Mesodermal cell (in vitro differentiated cells): ENCODE data around the gene ANGEL2.
"Not testable (repeated sequence)": the region's sequence is repeated elsewhere in the genome, so short reads cannot be mapped to it uniquely, and the experiment has no call there.

Experiments used
- H3K27ac ChIP-seq: 2 replicates; pipeline ENCODE4 v1.7.0; 2013; ENCODE audit warnings: mild to moderate bottlenecking, low read depth, low read length, moderate library complexity; ENCODE audit not compliant: severe bottlenecking
- H3K36me3 ChIP-seq: 2 replicates; pipeline ENCODE4 v1.7.1; 2013; ENCODE audit warnings: mild to moderate bottlenecking, low read length, moderate library complexity; ENCODE audit not compliant: control insufficient read depth, insufficient read depth
- H3K4me1 ChIP-seq: one replicate; pipeline ENCODE4 v1.7.1; 2013; ENCODE audit warnings: mild to moderate bottlenecking, low read length; ENCODE audit not compliant: insufficient read depth, control insufficient read depth, poor library complexity, severe bottlenecking
- H3K4me3 ChIP-seq: 2 replicates; pipeline ENCODE4 v1.7.0; 2013; ENCODE audit warnings: low read length, control low read depth, mild to moderate bottlenecking; ENCODE audit not compliant: insufficient read depth, poor library complexity, severe bottlenecking; ENCODE audit errors: extremely low read depth
- H3K9me3 ChIP-seq: 2 replicates; pipeline ENCODE4 v1.7.1; 2013; ENCODE audit warnings: mild to moderate bottlenecking, low read length, moderate library complexity; ENCODE audit not compliant: control insufficient read depth
- WGBS, 2 experiments: methylation state at CpG; one replicate each; pipeline ENCODE4 v1.1.5; 2013; ENCODE audit warnings: missing lambda C conversion rate in 2 of 2; ENCODE audit not compliant: insufficient coverage in 2 of 2; 5-methylcytosine and 5-hydroxymethylcytosine counted together

The ANGEL2 gene

GRCh38 chr1:212973899-212974298 is 41.8 kb downstream of the ANGEL2 start:
- Histone ChIP-seq H3K36me3 (peaks cover 42% of the 10 kb centered on the region), H3K4me1 (peaks cover 7% of the 10 kb centered on the region), H3K27ac (no peak overlapping the region), H3K4me3 (no peak overlapping the region), H3K9me3 (no peaks in the 10 kb centered on the region)
- WGBS, 2 experiments, result 71 to 80% methylated on average over 1 of the region's 8 CpGs

DNA sequence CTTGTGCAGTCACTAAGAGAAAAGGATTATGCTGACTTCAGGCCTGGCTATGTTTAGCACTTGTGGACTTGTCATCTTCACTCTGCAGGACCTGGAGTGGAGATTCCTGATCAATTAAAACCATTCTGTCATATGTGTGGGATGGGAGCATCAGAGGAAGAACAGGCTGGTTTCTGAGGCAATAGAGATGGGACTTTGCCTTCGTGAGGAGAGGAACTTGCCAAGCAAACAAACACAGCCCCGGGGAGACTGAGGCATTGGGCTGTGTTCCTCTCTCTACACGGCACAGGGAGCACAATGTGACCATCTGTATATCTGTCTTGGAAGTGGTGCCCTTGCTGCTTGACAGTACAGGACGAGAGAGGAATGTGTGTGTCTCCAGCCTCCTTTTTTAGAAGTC is 42.2 kb downstream of the ANGEL2 start:
- Histone ChIP-seq H3K4me3 (no peak overlapping the region), H3K4me1 (peaks cover 10% of the 10 kb centered on the region), H3K9me3 (no peaks in the 10 kb centered on the region), H3K36me3 (peaks cover 40% of the 10 kb centered on the region), H3K27ac (no peak overlapping the region)
- WGBS, 2 experiments, result 96 to 97% methylated on average over 4 of the region's 4 CpGs

DNA sequence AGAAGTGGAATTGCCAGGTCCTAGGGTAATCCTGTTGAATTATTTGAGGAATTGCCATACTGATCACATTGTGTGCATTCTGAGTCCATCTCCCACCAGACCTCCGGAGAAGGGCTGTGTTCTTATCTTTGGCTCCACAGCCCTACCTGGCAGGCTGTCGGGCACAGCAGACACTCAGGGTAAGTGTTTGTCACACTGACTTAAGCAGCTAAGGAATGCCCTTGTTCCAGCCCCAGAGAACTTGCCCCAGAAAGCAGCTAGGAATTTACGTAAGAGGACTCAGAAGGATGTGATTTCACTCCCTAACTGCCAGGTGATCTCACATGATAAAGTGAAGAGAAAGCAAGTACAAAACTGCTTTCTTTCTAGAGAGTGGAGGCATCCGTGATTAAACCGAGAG is 44.4 kb downstream of the ANGEL2 start:
- 93 to 94% methylated on average over 4 to 5 of the region's 5 CpGs for WGBS, 2 experiments
- Histone ChIP-seq H3K36me3 (peaks cover 42% of the 10 kb centered on the region), H3K4me1 (peaks cover 13% of the 10 kb centered on the region), H3K4me3 (no peak overlapping the region), H3K9me3 (no peaks in the 10 kb centered on the region), H3K27ac (no peak overlapping the region)

DNA sequence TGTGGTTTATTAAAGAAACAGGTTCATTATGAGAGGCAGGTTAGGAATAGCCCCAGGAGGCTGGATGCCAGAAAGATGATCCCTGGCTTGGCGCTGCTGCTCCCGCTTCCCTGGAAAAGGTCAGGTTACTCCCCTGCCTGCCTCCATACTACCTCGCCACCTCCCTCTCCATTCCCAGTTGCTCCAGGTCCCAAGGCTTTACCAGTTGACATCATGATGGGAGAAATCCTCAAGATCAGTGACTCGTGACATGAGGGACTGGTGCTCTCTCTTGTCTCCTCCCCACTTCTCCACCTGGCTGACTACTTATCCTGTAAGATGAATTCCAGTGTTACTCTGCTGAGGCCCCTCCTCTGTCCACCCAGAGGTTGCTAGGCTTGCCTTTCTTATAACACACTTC is 45.6 kb downstream of the ANGEL2 start:
- no peak overlapping the region for H3K4me3 ChIP-seq
- WGBS, 2 experiments, result 90 to 94% methylated on average over 4 of the region's 4 CpGs
- H3K4me1 ChIP-seq, result peaks cover 13% of the 10 kb centered on the region
- H3K36me3 ChIP-seq, result peaks cover 45% of the 10 kb centered on the region
- no peaks in the 10 kb centered on the region for H3K9me3 ChIP-seq
- no peak overlapping the region for H3K27ac ChIP-seq

- Histone ChIP-seq H3K27ac (no peak overlapping the region), H3K36me3 (peaks cover 33% of the 10 kb centered on the region), H3K4me1 (peaks cover 13% of the 10 kb centered on the region), H3K9me3 (no peaks in the 10 kb centered on the region), H3K4me3 (no peak overlapping the region)
- WGBS, 2 experiments, result 83 to 100% methylated on average over 1 to 2 of the region's 3 CpGs
Observed at GRCh38 chr1:212968368-212968863, 47.3 kb downstream of the ANGEL2 start.

- H3K4me1 ChIP-seq, result peaks cover 13% of the 10 kb centered on the region
- 81 to 86% methylated on average over 7 to 8 of the region's 8 CpGs for WGBS, 2 experiments
- H3K9me3 ChIP-seq, result no peaks in the 10 kb centered on the region
- H3K36me3 ChIP-seq, result peaks cover 33% of the 10 kb centered on the region
- no peak overlapping the region for H3K4me3 ChIP-seq
- H3K27ac ChIP-seq, result no peak overlapping the region
Observed at GRCh38 chr1:212967801-212968200, 47.9 kb downstream of the ANGEL2 start.

- 97 to 100% methylated on average over 1 to 4 of the region's 5 CpGs for WGBS, 2 experiments
- H3K9me3 ChIP-seq, result no peaks in the 10 kb centered on the region
Observed at GRCh38 chr1:212966616-212967015, 49.1 kb downstream of the ANGEL2 start.

DNA sequence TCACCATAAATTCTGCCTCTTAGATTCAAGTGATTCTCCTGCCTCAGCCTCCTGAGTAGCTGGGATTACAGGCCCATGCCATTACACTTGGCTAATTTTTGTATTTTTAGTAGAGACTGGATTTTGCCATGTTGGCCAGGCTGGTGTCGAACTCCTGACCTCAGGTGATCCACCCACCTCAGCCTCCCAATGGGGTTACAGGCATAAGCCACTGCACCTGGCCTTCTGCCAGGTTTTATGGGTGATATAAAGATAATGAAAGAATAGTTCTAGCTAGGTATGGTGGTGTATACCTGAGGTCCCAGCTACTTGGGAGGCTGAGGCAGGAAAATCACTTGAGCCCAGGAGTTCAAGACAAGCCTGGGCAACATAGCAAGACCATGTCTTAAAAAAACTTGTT is 50.7 kb downstream of the ANGEL2 start:
- H3K4me3 ChIP-seq, H3K27ac ChIP-seq, H3K9me3 ChIP-seq: not testable (repeated sequence)
- H3K36me3 ChIP-seq, result peaks cover 46% of the 10 kb centered on the region
- peaks cover 13% of the 10 kb centered on the region for H3K4me1 ChIP-seq
- WGBS, 2 experiments, result 100% methylated on average over 1 of the region's 1 CpG; no CpG with 5 or more reads in 1 of the 2 experiments

More at GRCh38 chr1:212966616-212967015, 49.1 kb downstream of the ANGEL2 start:
- H3K4me3 ChIP-seq, result no peak overlapping the region
- no peak overlapping the region for H3K27ac ChIP-seq
- H3K4me1 ChIP-seq, result peaks cover 13% of the 10 kb centered on the region
- peaks cover 39% of the 10 kb centered on the region for H3K36me3 ChIP-seq

DNA sequence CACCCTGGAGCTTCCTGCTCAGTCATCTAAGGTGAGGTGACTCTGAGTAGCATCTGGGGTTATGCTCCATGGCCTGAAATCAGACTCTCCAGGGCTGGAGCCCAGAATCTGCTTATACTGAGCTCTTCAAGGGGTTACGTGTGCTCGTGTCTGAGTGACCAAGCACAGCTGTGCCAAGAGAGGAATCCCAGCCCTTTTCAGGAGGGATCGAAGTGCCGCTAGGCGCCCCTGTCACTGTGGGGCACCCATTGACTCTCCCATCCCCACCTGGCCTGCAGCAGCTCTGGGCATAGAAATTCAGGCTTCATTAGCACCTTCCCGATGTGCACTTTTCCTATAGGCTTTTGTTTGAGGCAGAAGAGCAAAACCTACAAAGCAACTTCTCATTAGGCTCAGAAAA is 51.6 kb downstream of the ANGEL2 start:
- 95 to 96% methylated on average over 5 to 6 of the region's 6 CpGs for WGBS, 2 experiments
- Histone ChIP-seq H3K4me3 (no peak overlapping the region), H3K9me3 (no peaks in the 10 kb centered on the region), H3K4me1 (peaks cover 15% of the 10 kb centered on the region), H3K36me3 (peaks cover 48% of the 10 kb centered on the region), H3K27ac (no peak overlapping the region)

DNA sequence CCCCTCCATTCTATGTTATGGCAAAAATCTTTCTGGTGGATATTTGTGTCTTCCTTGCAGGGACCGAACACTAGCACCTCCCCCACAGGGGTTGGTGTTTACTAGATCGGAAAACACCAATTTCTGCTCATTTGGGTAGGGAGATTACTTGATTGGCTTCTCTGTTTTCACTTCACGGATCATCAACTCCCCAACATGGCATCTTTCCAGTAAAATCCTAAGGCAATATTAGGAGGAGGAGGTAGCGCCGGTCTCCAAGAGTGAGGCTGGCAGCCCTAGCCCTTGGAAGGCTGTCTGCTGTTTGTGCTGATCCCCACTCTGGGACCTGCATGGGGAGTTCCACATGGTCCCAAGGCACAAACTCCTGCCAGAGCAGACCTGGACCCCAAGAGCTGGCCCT is 53.2 kb downstream of the ANGEL2 start:
- peaks cover 48% of the 10 kb centered on the region for H3K36me3 ChIP-seq

GRCh38 chr1:212960932-212961331 is 54.7 kb downstream of the ANGEL2 start:
- H3K4me3 ChIP-seq, result no peak overlapping the region
- H3K9me3 ChIP-seq, result no peaks in the 10 kb centered on the region
- H3K27ac ChIP-seq, result no peak overlapping the region
- H3K4me1 ChIP-seq, result peaks cover 17% of the 10 kb centered on the region
- peaks cover 42% of the 10 kb centered on the region for H3K36me3 ChIP-seq
- 98 to 100% methylated on average over 4 to 5 of the region's 6 CpGs for WGBS, 2 experiments

More for the DNA sequence above, 53.2 kb downstream of the ANGEL2 start:
- 100% methylated on average over 1 to 2 of the region's 5 CpGs for WGBS, 2 experiments
- Histone ChIP-seq H3K4me3 (no peak overlapping the region), H3K9me3 (no peaks in the 10 kb centered on the region), H3K27ac (no peak overlapping the region), H3K4me1 (peaks cover 19% of the 10 kb centered on the region)
